NCI-H226 (cell line): ENCODE data around the gene UCP1.

Source experiments
- DNase-seq: peaks from one replicate; pipeline ENCODE4 v3.0.0-alpha.2; 2015

The UCP1 gene, protein sequence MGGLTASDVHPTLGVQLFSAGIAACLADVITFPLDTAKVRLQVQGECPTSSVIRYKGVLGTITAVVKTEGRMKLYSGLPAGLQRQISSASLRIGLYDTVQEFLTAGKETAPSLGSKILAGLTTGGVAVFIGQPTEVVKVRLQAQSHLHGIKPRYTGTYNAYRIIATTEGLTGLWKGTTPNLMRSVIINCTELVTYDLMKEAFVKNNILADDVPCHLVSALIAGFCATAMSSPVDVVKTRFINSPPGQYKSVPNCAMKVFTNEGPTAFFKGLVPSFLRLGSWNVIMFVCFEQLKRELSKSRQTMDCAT

DNA sequence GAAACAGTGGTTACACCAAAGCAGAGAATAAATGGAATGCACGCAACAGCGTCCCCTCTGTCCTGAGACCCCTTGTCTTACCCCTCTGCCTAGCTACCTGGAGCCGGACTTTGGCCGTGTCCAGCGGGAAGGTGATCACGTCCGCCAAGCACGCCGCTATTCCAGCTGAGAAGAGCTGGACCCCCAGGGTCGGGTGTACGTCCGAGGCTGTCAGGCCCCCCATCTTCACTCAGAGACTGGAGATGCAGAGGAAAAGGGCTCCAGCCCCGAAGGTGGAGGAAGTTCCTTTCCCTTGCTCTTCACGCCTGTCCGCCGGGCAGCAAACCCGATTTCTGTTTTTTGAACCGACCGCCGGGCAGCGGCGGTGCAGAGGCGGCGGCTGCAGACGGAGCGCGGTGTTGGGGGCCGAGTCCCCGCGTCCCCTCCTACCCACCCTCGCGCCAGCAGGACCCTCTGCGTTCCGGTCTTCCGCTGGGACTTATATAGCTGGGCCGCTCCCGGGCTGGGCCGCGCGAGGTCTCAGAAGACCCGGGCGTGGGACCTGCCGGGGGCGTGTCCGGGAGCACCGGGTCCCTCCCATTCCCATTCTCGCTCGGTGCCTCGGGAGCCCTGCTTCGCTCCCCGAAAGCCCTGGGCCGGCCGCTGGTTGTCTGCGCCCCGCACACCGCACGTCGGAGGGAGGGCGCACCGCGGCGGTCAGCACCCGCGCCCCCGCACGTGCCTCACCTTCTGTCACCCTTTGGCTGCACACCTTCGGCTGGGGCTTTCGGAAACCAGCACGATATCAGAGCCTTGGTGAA lies at the start of gene UCP1:
Gene UCP1, minus strand, starts transcription at position 455 of the 800 bp plus-strand sequence. Its CDS starts 232 bp downstream, at position 223.
- no peak for DNase-seq

DNA sequence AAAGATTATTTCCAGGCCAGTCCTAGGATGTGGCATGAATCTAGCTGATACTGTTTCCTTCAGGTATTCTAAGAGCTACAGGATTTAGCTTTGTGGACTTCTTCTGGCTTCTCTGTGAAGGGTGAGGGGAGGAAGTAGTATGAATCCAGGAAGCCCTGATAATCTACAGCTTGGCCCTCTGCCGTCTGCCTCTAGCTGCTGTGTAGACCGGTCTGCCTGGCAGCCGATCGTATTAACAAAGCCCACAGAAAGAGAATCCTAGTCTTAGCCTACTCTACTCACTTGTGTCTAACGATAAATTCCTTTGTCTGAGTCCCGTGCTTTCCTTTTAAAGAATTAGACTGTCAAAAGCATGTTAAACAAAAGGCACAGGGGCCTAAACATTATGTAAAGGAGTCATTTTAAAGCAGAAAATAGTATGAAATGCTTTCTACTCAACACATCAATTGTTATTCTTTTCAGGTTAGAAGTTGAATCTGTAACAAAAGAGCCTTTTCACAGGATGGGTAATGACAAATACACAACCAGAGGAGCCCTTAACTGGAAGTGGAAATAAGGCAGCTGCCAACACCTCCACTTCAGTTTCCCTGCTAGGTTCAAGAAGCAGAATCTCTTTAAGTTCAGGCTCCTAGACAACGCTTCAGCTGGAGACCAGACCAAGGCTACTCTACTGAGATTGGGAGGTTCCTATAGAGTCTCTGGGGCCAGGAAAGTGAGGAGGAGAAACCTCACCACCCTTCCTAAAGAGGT lies 48.9 kb upstream of the UCP1 start:
- no peak for DNase-seq

DNA sequence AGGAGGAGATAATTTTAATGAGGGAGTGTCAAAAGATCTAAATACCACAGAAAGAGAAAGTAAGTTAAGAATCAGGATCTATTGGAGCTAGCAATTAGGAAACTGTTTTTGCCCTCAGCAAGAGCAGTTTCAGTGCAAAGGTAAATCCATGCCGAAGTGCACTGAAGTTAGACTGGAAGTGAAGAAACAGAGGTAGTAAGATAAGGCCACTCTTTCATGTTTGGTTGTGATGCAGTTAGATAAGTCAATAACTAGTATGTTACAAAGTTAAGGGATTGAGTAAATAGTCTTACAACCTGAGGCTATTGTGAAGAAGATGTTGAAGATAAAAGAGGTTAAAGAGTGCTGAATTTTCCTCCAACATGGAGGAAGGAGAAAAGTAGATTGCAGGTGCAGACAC lies 46.7 kb upstream of the UCP1 start:
- DNase-seq: no peak

DNA sequence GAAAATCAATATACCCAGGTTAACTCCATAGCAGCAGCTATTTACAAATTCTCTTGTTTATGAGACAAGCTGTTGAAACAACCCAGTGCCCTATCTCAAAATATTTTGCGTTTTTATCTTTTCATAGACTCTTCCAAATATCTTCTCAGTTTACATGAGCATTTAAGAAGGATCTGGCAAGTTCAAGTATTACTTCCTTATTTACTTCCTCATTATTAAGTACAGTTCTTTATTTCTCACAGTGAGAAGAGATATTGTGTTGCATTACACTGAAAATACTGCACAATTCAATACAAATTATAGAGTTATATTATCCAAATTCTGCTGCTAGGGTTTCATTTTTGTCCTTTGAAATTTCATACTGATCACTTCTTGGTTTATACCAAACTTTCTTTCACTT lies 43.6 kb upstream of the UCP1 start:
- no peak for DNase-seq

DNA sequence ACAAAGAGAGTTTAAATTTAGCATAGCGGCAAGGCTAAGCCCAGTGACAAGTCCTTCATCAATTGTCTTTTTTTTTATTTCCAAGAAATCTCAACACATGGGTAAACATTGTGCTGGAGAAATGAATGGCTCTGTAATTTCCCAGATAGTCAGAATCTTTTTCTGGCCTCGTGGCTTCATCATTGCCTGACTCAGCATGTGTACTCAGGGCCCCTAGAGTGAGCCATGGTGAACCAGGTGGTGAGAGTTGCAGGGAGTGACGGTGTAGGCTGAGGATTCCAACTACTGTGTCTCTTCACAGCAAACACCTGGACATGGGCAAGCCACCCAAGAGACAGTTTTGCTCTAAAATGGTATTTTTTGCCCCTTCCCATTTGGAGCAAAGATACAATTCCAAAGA lies 43.1 kb upstream of the UCP1 start:
- no peak for DNase-seq

DNA sequence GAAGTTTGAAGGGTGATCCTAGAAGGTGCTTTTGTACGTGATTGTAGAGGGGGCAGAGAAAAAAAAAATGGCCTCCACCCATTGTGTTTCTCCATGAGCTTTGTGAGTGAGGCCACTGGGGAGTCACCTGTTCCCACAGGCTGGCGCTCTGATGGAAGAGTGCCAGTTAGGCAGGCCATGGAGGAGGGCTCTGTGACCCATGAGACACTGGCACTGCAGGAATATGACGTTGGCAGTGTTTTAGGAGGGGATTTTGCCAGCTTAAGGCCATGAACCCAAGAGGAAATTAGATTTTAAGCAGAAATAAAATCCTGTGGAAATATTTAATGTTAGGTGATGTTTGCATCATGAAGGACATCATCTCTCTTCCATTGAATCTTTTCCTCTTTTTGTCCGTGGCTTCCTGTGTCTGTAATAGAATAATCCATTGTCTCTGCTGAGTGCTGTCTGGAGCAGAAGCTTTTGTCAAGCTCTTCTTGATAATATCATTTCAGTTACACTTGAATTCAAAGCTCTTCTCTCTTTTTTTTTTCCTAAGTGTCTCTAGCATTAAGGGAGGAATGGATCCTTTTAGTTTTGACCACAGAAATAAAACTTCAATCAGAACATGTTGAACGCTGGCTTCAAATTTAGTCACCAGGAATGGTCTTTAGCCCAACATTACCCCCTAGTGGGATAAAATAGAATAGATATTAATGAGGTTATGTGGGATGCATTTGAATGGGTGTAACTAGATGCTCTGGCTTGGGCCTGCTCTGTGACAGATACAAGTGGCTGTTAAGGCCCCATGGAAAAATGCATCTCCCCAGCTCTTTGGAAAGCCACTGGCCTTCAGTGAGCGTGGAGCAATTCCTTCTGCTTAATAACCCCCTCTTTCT lies 41.0 kb upstream of the UCP1 start:
- no peak for DNase-seq

DNA sequence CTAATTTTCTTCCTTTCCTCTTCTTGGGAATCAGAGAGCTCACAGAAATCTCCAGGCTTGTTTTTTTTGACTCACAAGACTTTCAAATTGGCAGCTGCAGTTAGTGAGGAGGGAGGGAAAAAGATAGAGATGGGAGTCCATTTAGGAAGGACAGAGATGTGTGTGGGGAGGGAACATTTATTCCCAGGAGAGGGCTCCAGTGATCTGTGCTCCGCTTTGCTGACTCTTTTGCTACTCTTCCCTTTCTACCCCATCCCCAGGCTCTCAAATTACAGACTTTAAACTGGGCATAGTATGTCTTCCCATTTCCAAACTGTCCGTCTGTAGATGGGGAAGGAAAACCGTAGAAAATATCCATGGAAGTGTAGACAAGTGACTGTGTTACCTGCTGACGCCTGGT lies 39.1 kb upstream of the UCP1 start:
- DNase-seq: no peak

DNA sequence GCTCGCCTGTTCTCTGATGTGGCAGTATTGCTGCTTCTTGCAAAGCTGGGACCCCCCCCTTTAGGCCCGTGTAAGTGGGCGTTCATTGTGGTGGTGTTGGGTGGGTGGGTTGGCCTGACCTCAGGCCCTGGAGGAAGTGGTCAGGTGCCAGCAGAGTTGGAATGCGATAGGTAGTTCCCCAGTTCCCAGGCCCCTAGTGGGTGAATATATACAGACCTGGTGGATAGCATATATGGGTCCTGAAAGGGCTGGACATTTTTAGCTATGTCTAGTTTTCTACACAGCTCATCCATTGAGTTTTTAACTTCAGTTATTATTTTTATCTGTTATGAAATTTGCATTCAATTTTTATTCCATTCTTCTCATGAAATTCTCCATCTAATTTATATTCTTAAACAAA lies 35.8 kb upstream of the UCP1 start:
- DNase-seq: no peak

DNA sequence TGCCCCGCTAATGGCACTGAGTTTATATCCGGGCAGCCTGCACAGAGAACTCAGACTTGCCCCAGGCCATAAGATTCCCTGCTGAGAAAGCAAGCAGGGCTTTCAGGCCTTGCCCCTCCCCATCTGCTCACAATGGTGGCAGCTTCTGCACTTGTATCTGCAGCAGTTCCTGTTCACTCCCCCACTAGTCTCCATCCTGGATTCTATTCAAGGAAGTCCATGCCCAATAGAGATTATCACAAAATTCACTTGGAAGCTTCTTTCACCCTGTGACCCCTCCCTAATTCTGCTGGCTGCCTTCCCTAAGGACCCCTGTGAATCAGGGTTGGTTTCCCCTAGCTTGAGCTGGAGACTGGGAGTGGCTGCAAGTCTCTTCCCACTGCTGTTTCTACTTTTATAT lies 34.5 kb upstream of the UCP1 start:
- DNase-seq: no peak

DNA sequence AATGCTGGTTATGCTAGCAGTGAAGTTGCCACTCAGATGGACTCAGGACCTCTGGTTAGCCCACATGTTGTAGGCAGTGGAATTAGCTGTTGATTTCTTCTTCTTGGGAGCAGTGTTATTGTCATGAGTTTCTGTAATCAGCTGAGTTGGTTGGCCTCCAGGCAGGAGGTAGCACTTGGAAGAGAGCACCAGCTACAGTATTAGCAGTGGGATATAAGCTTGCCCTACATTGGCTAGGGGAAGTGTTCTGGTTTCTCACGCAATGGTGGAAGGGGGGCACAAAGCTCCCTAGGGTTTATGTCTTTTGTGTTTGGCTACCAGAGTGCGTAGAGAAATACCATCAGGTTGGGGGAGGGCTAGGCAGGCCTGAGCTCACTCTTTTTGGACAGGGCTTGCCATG lies 34.0 kb upstream of the UCP1 start:
- DNase-seq: no peak

DNA sequence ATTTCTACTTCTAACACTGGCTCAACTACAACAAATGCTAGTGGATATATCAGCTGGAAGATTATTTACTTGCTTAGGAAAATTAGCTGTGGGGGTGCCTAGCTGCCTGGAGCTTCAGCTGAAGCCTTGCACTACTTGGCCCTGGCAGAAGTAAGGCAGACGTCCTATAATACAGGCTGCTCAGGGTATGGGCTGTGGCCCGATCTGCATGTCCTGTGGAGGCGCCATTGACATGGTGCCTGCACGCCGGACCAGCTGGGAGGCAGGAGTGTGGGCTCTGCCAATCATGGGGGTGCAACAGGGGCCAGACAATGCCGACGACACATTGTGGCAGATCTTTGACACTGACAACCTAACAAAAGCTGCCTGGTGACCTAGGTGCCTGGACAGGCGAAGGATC lies 31.6 kb upstream of the UCP1 start:
- DNase-seq: no peak

DNA sequence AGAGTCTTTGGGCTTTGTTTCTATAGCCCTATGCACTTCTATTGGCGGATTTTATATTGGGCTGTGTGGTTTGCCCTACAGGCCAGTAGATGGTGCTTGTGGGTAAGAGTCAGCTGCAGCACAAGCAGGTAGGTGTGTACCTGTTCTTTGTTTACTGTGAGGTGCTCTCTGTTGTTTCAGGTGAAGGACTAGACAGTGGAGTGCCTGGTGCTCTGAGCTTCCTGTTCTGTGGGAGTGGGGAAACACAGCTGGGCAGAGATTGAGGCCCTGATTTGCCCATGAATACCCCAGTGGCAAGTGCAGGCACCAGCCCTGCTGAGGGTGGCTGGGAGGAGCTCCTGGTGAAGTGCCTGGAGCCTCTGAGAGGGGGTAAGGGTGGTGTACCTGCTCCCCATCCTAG lies 26.3 kb upstream of the UCP1 start:
- DNase-seq: no peak

DNA sequence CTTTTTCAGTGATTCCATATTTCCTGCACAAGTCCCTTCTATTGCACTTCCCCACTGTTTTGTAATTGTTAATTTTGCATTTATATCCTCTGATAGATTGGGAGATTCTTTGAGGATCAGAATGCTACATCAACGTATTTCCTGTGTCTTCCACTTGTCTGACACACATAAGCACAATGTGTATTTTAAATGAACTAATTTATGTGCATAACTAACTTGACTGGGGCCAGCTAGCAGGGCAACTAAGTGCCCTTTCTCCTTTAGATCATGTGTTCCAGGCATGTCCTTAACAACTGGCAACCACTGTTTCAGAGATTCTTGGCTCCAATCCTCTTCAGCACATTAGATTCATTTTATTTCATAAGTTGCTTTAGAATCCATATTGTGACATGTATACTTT lies 15.7 kb upstream of the UCP1 start:
- DNase-seq: no peak

DNA sequence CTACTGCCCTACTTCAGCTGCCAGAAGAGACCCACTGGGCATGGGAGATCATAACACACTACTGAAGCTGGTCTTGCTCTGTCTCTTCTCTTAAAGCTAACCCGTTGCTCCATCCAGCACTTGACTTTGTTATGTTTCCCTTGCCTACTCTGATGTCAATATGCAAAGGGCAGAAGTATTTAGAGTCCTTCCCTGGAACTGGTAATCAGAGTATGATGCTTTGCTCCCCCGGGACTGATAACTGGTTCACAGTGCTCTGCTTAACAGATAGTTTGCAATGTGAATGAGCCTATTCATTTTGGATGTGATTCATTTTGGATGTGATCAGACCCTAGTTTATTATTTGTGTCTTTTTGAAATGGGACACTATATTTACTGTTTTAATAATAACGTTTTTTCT lies 12.3 kb upstream of the UCP1 start:
- DNase-seq: no peak

DNA sequence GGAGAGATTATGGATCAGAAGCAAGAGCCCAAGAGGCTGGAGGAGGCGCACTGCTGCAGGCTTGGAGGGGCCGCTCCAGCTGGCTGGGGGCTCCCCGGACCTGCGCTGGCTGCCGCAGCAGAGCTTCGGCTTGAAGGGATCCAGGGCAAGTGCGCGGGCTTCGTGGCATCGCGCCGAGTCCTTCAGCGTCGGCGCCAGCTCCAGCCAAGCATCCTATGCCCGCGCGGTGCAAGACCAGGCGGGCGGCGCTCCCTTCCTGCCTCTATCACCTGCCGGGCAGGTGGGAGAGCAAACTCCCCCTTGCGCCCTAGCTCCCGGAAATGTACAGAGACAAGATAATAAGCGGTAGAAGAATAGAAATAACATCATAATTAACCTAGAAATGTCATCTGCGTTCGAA lies 10.5 kb upstream of the UCP1 start:
- no peak for DNase-seq

DNA sequence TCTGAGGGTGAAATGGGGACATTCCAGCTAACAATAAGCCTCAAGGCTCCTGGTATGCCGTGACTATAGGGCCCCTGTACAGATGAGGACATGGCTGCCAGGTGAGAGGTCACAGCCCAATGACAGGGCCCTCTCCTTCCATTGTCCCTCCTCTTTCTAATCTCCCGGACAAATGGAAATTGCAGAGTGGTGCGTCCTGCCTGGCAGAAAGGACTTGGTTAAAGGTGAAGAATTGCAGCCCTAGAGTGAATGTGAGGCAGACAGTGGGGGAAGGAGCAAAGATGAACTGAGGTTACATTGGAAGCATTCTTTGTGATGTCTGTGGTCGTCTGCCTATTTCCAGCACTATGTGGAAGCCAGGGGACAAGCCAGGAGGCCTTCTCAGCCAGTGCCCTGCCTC lies 6.7 kb upstream of the UCP1 start:
- no peak for DNase-seq

DNA sequence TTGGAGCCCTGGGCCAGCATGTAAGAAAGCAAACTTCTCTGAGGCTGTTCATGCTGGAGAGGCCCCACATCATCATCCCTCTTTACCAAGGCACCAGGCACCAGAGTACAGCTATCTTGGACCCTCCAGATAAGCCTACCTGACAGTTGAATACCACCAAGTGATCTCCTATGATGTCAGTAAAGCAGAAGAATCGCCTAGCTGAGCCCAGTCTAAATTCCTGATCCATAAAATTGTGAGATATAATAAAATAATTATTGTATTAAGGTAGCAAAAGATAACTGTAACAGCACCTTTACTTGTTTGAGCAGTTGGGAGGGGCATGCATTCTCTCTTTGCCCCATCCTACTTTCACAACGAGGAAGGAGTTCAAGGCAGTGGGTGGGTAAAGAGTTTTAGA lies 2.9 kb upstream of the UCP1 start:
- DNase-seq: no peak

DNA sequence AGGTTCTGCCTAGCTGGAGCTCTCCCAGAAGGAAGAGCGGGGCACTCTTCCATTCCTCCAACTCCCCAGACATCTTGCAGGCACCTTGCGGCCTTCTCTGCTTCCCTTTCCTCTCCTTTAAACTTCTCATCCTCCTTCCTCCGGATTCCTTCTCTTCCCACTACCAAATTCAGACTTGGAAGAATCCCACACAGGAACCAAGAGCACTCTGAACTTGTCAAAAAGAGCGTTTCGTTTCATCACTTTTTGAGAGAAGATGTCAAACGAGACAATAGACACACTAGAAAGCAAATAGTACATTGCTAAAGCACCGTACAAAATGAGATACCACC lies 512 bp upstream of the UCP1 start:
- no peak for DNase-seq

DNA sequence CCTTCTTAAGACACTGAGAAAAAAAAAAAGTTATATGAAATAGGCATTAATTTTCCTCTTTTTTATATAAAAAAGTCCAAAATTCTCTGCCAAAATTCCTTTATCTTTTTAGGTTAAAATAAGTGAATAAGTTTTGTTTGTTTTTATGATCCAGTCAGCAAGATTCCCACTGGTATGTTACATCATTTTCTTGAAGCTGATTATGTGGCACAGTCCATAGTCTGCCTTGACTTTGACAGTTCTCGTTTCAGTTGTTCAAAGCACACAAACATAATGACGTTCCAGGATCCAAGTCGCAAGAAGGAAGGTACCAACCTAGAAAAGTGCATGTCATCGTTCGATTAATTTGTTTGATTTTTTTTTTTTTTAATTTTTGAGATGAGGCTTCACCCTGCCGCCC lies 9.1 kb downstream of the UCP1 start:
- DNase-seq: no peak

DNA sequence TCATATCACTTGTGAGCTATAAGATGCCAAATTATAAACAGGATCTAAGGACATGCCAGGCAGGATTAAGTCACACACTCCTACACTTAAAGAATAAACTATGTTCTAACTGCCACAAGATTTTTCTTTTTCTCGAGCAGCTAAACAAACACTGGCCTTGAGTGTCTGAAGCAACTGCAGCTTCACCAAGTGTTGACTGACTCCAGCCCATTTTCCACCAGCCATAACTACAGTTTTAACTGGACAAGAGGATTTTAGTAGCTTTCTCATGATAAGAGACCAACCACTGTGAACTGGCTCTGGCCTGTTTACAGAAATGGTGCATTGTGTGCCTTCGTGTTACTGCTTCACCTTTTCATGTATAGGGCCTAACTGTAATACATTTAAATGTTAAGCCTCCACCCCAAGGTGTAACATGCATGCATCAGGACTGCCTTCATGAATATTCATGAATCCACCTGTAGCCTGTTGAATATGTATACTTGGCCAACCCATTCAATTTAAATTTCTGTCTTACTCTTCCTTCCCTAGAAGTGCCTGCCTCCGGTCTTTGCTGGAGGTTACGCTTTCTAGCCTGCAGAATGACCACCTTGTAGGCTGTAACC lies 10.8 kb downstream of the UCP1 start:
- DNase-seq: no peak

DNA sequence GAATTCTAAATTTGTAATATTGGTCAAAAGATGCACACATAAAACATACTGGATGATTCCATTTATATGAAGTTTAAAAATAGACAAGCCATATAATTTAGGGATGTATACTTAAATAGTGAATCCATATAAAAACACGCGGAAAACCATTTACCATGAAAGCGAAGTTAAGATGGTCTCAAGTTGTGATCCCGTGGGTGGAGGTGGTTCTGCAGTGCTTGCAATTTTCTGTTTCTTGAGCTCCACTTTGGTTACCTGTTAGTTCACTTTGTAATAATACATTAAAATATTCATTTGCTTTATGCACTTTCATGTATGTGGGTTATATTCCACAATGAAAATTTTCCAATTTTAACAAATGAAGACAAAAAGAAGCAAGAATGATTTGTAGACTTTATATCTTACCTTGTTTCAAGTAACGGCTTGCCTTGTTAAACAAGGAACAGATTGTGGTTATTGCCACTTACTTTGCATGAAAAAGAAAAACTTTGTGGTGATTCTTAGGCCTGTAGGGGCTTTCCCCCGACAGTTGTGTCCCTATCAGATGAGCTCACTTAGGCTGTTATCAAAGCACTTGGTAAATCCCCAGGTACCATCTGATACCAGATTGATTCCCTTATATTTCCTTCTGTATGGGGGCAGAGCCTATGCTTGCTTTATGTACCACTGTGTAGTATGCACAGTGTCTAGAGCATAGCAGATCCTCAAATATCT lies 12.2 kb downstream of the UCP1 start:
- DNase-seq: no peak

DNA sequence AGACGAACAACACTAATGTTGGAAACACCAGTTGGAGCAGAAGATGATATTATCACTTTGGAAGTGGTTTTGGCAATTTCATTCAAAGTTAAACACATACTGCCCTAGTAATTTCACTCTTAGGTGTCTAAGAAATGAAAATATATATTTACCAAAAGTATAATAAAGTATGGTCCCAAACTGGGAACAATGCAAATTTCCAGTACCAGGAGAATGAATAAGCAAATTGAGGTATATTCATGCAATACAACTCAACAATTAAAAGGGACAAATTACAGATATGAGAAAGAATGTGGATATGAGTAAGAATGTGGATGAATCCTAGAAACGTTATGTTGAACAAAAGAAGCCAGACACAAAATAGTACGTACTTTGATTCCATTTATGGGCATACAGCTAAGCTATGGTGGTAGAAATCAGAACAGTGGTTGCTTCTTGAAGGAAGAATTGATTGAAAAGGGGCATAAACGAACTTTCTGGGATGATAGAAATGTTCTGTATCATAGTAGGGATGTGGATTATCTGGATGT lies 34.7 kb downstream of the UCP1 start:
- no peak for DNase-seq
